ENCODE measurements around the gene CREG2.

- TF ChIP-seq CTCF (conservative IDR thresholded peaks at IDR 0.05; ENCODE audit: low read depth in 2 of 2), result no peak
- TF ChIP-seq EZH2 (IDR thresholded peaks at IDR 0.05; ENCODE audit: low read depth, unreplicated experiment), result no peak
- TF ChIP-seq POLR2AphosphoS5 (IDR thresholded peaks at IDR 0.05; ENCODE audit: low read depth), result no peak
- no peak for TF ChIP-seq REST (IDR thresholded peaks at IDR 0.05; ENCODE audit: unreplicated experiment)
- no peak for TF ChIP-seq JUNB (IDR thresholded peaks at IDR 0.05; ENCODE audit: unreplicated experiment)
- TF ChIP-seq EZH2phosphoT487 (IDR thresholded peaks at IDR 0.05; ENCODE audit: unreplicated experiment), result no peak
- no peak for TF ChIP-seq CREB1 (CRISPR knock-in tag; IDR thresholded peaks at IDR 0.05; ENCODE audit: low read depth)
- no peak for TF ChIP-seq STAT1 (IDR thresholded peaks at IDR 0.05; ENCODE audit: unreplicated experiment)
- no peak for TF ChIP-seq ZNF114 (CRISPR knock-in tag; IDR thresholded peaks at IDR 0.05)
Observed at GRCh38 chr2:101396316-101396717, 9.0 kb upstream of the CREG2 start.

All from GM23338 (cell line).